ENCODE results near the gene EPC1. TPM values are rescaled to one million over a fixed set of nuclear protein-coding genes. Genes with fewer than 3 reads are reported as not detected.
"Not testable (repeated sequence)": the region's sequence is repeated elsewhere in the genome, so short reads cannot be mapped to it uniquely, and the experiment has no call there.

EPC1 gene, protein sequence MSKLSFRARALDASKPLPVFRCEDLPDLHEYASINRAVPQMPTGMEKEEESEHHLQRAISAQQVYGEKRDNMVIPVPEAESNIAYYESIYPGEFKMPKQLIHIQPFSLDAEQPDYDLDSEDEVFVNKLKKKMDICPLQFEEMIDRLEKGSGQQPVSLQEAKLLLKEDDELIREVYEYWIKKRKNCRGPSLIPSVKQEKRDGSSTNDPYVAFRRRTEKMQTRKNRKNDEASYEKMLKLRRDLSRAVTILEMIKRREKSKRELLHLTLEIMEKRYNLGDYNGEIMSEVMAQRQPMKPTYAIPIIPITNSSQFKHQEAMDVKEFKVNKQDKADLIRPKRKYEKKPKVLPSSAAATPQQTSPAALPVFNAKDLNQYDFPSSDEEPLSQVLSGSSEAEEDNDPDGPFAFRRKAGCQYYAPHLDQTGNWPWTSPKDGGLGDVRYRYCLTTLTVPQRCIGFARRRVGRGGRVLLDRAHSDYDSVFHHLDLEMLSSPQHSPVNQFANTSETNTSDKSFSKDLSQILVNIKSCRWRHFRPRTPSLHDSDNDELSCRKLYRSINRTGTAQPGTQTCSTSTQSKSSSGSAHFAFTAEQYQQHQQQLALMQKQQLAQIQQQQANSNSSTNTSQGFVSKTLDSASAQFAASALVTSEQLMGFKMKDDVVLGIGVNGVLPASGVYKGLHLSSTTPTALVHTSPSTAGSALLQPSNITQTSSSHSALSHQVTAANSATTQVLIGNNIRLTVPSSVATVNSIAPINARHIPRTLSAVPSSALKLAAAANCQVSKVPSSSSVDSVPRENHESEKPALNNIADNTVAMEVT
- total RNA-seq (218 TPM), polyA plus RNA-seq (10 to 100 TPM; 46.6 to 64.4 (median 56.8) TPM)

DNA sequence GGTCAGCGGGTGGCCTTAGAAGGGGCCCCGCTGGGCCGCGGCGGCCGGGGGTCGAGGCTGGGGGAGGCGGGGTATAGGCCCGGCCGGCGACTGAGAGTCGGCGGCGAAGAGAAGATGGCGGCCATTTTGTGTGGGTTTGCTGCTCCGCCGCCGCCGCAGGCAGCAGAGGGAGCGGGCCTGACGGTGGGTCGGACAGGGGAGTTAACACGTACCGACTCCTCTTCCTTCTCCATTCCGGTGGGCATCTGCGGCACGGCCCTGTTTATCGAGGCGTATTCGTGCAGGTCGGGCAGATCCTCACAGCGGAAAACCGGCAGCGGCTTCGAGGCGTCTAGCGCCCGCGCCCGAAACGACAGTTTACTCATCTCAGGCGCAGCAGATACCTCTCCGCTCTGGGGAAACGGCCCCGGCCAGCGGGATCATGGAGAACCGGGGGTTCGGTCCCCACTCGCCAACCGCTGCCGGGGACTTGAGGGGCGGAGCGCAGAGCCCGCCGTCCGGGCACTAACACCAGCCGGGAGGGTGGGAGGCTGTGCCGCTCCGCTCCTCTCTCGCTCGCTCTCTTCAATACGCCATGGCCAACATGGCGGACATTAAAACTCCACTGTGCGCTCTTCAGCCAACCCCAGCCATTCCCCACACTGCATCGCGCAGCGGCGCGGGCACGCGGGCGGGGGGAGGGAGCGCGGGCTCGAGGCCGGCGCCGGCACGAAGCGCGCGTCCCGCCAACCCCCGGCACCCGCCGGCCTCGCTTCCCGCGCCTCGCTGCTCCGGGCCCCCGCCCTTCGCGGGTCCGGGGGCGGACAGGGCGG, at the start of gene EPC1:
Gene EPC1, minus strand, starts transcription at position 608 of the 812 bp plus-strand sequence. Its CDS starts 243 bp downstream, at position 365.
- peaks cover 5% of the 10 kb centered on the region for H3K36me3 Mint-ChIP-seq
- peak within 1 kb of the TSS; percentile 95 to 99 (median 96) for H3K4me3 Mint-ChIP-seq
- no peaks in the 10 kb centered on the region for H3K9me3 Mint-ChIP-seq
- peaks cover 18 to 71% (median 60%) of the 10 kb centered on the region in 4 donors for H3K4me1 Mint-ChIP-seq
- H3K27ac Mint-ChIP-seq = peak within 1 kb of the TSS; percentile 99 to 100 (median 100)
- peaks cover 11% of the 10 kb centered on the region for H3K27me3 Mint-ChIP-seq
- Histone ChIP-seq H3K36me3 (ENCODE audit: control insufficient read depth, insufficient read depth, low read length) (peaks cover 8% of the 10 kb centered on the region), H3K27ac (ENCODE audit: insufficient read depth, low read length, poor library complexity, severe bottlenecking) (peak within 1 kb of the TSS; percentile 100), H3K4me1 (ENCODE audit: control insufficient read depth, insufficient read depth, low read length, poor library complexity, severe bottlenecking) (peaks cover 75% of the 10 kb centered on the region), H3K4me3 (ENCODE audit: low read depth, low read length) (peak within 1 kb of the TSS; percentile 99), H3K27me3 (ENCODE audit: control insufficient read depth, insufficient read depth, low read length) (no peaks in the 10 kb centered on the region), H3K9me3 (ENCODE audit: control insufficient read depth in 2 of 2, low read length in 2 of 2) (no peaks in the 10 kb centered on the region)
- peak; percentile 79 to 92 (median 92) for DNase-seq
- ATAC-seq (ENCODE audit: low read depth in 2 of 2) = peak; percentile 80

DNA sequence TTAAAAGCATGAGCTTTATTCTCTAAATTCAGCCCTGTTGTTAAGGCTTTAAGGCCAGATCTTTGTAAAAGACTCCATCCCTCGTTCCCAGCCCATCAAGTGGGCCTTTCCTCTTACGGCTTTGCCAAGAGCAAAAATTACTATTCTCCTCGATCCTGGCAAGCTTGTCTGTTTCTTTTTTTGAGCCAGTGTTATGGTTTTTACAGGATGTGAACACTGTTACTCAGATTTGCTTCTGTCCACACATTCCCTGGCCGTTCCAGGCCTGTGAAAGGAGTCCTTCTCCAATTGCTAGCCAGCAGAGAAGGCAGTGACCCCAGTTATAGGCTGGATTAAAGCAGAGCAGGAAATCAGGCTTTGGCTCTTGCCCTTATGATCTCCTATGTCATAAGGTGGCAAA, 47.0 kb upstream of the EPC1 start:
- Mint-ChIP-seq H3K27ac (no peak overlapping the region), H3K9me3 (peaks cover 0 to 3% (median 0%) of the 10 kb centered on the region in 7 donors), H3K36me3 (no peaks in the 10 kb centered on the region), H3K27me3 (peaks cover 10% of the 10 kb centered on the region), H3K4me1 (no peaks in the 10 kb centered on the region), H3K4me3 (no peak overlapping the region)
- H3K27ac ChIP-seq (ENCODE audit: insufficient read depth, low read length, poor library complexity, severe bottlenecking) = no peak overlapping the region
- H3K4me3 ChIP-seq (ENCODE audit: low read depth, low read length) = no peak overlapping the region
- no peaks in the 10 kb centered on the region for H3K36me3 ChIP-seq (ENCODE audit: control insufficient read depth, insufficient read depth, low read length)
- H3K9me3 ChIP-seq (ENCODE audit: control insufficient read depth in 2 of 2, low read length in 2 of 2) = peaks cover 0 to under 1% of the 10 kb centered on the region in 2 experiments
- DNase-seq = no peak
- no peaks in the 10 kb centered on the region for H3K27me3 ChIP-seq (ENCODE audit: control insufficient read depth, insufficient read depth, low read length)
- H3K4me1 ChIP-seq (ENCODE audit: control insufficient read depth, insufficient read depth, low read length, poor library complexity, severe bottlenecking) = no peaks in the 10 kb centered on the region
- ATAC-seq (ENCODE audit: low read depth in 2 of 2) = no peak

DNA sequence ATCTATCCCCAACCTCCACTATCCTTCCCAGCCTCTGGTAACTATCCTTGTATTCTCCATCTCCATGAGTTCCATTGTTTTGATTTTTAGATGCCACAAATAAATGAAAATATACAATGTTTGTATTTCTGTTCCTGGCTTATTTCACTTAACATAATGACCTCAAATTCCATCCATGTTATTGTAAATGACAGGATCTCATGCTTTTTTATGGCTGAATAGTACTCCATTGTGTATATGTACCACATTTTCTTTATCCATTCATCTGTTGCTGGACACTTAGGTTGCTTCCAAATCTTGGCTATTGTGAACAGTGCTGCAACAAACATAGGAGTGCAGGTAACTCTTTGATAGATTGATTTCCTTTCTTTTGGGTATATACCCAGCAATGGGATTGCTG, 45.3 kb upstream of the EPC1 start:
- not testable (repeated sequence) for H3K4me1 ChIP-seq (ENCODE audit: control insufficient read depth, insufficient read depth, low read length, poor library complexity, severe bottlenecking); H3K27ac ChIP-seq (ENCODE audit: insufficient read depth, low read length, poor library complexity, severe bottlenecking); H3K4me1 Mint-ChIP-seq; H3K9me3 Mint-ChIP-seq; H3K36me3 Mint-ChIP-seq; H3K4me3 Mint-ChIP-seq; H3K27ac Mint-ChIP-seq; H3K4me3 ChIP-seq (ENCODE audit: low read depth, low read length); DNase-seq; H3K9me3 ChIP-seq (ENCODE audit: control insufficient read depth in 2 of 2, low read length in 2 of 2); H3K27me3 ChIP-seq (ENCODE audit: control insufficient read depth, insufficient read depth, low read length); H3K36me3 ChIP-seq (ENCODE audit: control insufficient read depth, insufficient read depth, low read length); H3K27me3 Mint-ChIP-seq; ATAC-seq (ENCODE audit: low read depth in 2 of 2)

DNA sequence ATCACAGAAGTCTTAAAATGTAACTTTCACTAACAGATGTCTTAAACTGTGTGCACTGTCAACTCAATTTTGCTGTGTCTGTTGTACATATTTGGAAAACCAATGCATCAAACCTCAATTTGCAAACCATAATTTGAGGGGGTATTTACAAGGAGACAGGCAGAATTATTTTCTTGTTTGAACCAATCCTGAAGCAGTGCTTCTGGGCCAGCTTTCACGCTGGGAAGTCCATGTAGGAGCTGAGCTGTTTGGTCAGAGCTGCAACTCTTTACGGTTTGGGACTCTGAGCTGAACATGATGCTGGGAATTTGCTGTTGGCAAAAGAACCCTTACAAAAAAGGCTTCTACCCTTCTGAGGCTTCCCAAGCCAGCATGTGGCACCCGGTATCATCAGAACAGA, 43.2 kb upstream of the EPC1 start:
- H3K36me3 Mint-ChIP-seq = no peaks in the 10 kb centered on the region
- Histone ChIP-seq H3K27me3 (ENCODE audit: control insufficient read depth, insufficient read depth, low read length) (no peaks in the 10 kb centered on the region), H3K4me1 (ENCODE audit: control insufficient read depth, insufficient read depth, low read length, poor library complexity, severe bottlenecking) (no peaks in the 10 kb centered on the region), H3K9me3 (ENCODE audit: control insufficient read depth in 2 of 2, low read length in 2 of 2) (peaks cover 0 to 5% of the 10 kb centered on the region in 2 experiments), H3K27ac (ENCODE audit: insufficient read depth, low read length, poor library complexity, severe bottlenecking) (no peak overlapping the region), H3K4me3 (ENCODE audit: low read depth, low read length) (no peak overlapping the region), H3K36me3 (ENCODE audit: control insufficient read depth, insufficient read depth, low read length) (no peaks in the 10 kb centered on the region)
- no peak overlapping the region for H3K27ac Mint-ChIP-seq
- ATAC-seq (ENCODE audit: low read depth in 2 of 2) (no peak), DNase-seq (no peak)
- H3K4me1 Mint-ChIP-seq = peaks cover 0 to 9% (median 3%) of the 10 kb centered on the region in 4 donors
- no peak overlapping the region for H3K4me3 Mint-ChIP-seq
- H3K27me3 Mint-ChIP-seq = peaks cover 4% of the 10 kb centered on the region
- peaks cover 0 to 3% (median 0%) of the 10 kb centered on the region in 7 donors for H3K9me3 Mint-ChIP-seq

DNA sequence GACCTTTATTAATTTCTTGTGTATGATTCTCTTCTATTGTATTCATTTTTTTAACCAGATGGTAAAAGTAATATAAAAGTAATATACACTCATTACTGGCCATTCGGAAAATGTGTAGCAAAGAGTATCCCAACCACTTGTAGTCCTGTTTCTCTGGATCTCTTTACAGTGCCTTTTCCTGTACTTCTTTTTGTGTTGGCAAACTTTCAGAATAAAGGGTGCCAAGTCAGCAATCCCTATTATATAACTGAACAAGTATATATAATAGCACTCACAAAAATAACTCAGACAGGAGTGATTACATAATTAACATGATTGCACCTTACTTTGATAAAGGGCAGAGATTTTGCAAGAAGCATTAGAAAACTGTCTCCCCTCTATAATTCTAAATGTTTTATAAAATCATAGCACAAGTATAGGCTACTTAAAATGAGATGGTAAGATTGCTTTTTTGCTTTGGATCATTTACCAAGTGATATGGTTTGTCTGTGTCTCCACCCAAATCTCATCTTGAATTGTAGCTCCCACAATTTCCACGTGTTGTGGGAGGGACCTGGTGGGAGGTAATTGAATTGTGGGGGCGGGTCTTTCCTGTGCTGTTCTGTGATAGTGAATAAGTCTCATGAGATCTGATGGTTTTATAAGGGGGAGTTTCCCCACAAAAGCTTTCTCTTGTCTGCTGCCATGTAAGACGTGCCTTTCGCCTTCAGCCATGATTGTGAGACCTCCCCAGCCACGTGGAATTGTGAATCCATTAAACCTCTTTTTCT, 41.5 kb upstream of the EPC1 start:
- Mint-ChIP-seq H3K36me3 (no peaks in the 10 kb centered on the region), H3K4me3 (no peak overlapping the region), H3K27ac (no peak overlapping the region), H3K4me1 (peaks cover 0 to 9% (median 3%) of the 10 kb centered on the region in 4 donors), H3K9me3 (peaks cover 0 to 4% (median 0%) of the 10 kb centered on the region in 7 donors), H3K27me3 (peaks cover 4% of the 10 kb centered on the region)
- H3K9me3 ChIP-seq (ENCODE audit: control insufficient read depth in 2 of 2, low read length in 2 of 2) = peaks cover 0 to 5% of the 10 kb centered on the region in 2 experiments
- no peak for ATAC-seq (ENCODE audit: low read depth in 2 of 2)
- no peak overlapping the region for H3K4me3 ChIP-seq (ENCODE audit: low read depth, low read length)
- DNase-seq = no peak
- H3K27ac ChIP-seq (ENCODE audit: insufficient read depth, low read length, poor library complexity, severe bottlenecking) = no peak overlapping the region
- no peaks in the 10 kb centered on the region for H3K27me3 ChIP-seq (ENCODE audit: control insufficient read depth, insufficient read depth, low read length)
- H3K4me1 ChIP-seq (ENCODE audit: control insufficient read depth, insufficient read depth, low read length, poor library complexity, severe bottlenecking) = no peaks in the 10 kb centered on the region
- no peaks in the 10 kb centered on the region for H3K36me3 ChIP-seq (ENCODE audit: control insufficient read depth, insufficient read depth, low read length)

DNA sequence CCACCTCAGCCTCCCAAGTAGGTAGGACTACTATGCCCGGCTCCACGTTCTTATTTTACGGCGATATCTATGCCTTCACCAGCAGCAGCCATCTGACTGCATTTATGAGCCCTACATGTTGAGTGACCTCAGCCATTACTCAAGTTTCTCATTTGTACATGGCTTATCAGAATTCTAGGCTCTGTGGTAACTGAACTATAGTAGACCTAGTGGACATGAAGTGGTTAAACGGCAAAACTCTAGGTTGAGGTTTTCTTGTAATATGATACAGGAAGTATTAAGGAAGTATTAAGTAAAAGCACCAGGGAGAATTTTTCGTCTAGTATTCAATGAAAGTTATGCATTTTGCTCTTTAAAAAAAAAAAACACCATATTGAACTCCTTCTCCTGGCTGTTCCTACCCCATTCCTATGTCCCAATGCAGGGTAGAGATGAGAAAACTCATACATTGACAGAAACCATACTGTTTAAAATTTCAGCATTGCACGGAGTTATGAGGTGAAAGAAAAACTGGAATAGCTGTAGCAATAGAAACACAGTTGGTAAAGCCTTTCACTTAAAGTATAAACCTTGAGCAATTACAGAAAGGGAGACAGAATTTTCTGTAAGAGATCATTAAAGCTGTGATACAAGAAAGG, 39.8 kb upstream of the EPC1 start:
- H3K4me3 Mint-ChIP-seq = peak overlapping the region in 2 of 4 donors; percentile 13 to 46
- peaks cover 4% of the 10 kb centered on the region for H3K27me3 Mint-ChIP-seq
- peaks cover 0 to 9% (median 3%) of the 10 kb centered on the region in 4 donors for H3K4me1 Mint-ChIP-seq
- Histone ChIP-seq H3K9me3 (ENCODE audit: control insufficient read depth in 2 of 2, low read length in 2 of 2) (peaks cover 0 to 5% of the 10 kb centered on the region in 2 experiments), H3K36me3 (ENCODE audit: control insufficient read depth, insufficient read depth, low read length) (no peaks in the 10 kb centered on the region), H3K4me1 (ENCODE audit: control insufficient read depth, insufficient read depth, low read length, poor library complexity, severe bottlenecking) (no peaks in the 10 kb centered on the region), H3K4me3 (ENCODE audit: low read depth, low read length) (peak overlapping the region; percentile 37), H3K27ac (ENCODE audit: insufficient read depth, low read length, poor library complexity, severe bottlenecking) (no peak overlapping the region), H3K27me3 (ENCODE audit: control insufficient read depth, insufficient read depth, low read length) (no peaks in the 10 kb centered on the region)
- H3K9me3 Mint-ChIP-seq = peaks cover 0 to 4% (median 0%) of the 10 kb centered on the region in 7 donors
- ATAC-seq (ENCODE audit: low read depth in 2 of 2) (no peak), DNase-seq (no peak)
- H3K27ac Mint-ChIP-seq = no peak overlapping the region
- no peaks in the 10 kb centered on the region for H3K36me3 Mint-ChIP-seq

Measured in CD4-positive, CD25-positive, alpha-beta regulatory T cell (primary cell).